Hepatocyte (in vitro differentiated cells): Measurements from ENCODE around the gene DGCR6L. TPM values are rescaled to one million over a fixed set of nuclear protein-coding genes. Genes with fewer than 3 reads are reported as not detected.
"Not testable (repeated sequence)": the region's sequence is repeated elsewhere in the genome, so short reads cannot be mapped to it uniquely, and the experiment has no call there.

ENCODE experiments used
- DNase-seq: peaks from one replicate; pipeline ENCODE4 v3.0.0-alpha.2; 2016; ENCODE audit warnings: low spot score
- H2AFZ ChIP-seq: fragments of 200-600 bp; sonication (generic); 2 replicates; pipeline ENCODE4 v1.6.0; 2016; ENCODE audit warnings: antibody characterized with exemption, mild to moderate bottlenecking
- H3K27ac ChIP-seq: fragments of 200-600 bp; sonication (generic); 2 replicates; pipeline ENCODE4 v1.5.1; 2016; ENCODE audit warnings: mild to moderate bottlenecking
- H3K27me3 ChIP-seq: fragments of 200-600 bp; sonication (generic); 2 replicates; pipeline ENCODE4 v1.6.1; 2016
- H3K36me3 ChIP-seq: fragments of 200-600 bp; sonication (generic); replicated peaks from 2 replicates; pipeline ENCODE4 v1.5.1; 2016; ENCODE audit warnings: low read depth; ENCODE audit not compliant: insufficient read depth
- H3K4me1 ChIP-seq: fragments of 200-600 bp; sonication (generic); 2 replicates; pipeline ENCODE4 v1.5.1; 2016; ENCODE audit warnings: mild to moderate bottlenecking, moderate library complexity; ENCODE audit not compliant: insufficient read depth
- H3K4me2 ChIP-seq: fragments of 200-600 bp; sonication (generic); 2 replicates; pipeline ENCODE4 v1.6.0; 2016
- H3K4me3 ChIP-seq: fragments of 200-600 bp; sonication (generic); 2 replicates; pipeline ENCODE4 v1.5.1; 2016; ENCODE audit warnings: mild to moderate bottlenecking
- H3K79me2 ChIP-seq: fragments of 200-600 bp; sonication (generic); 2 replicates; pipeline ENCODE4 v1.6.0; 2017; ENCODE audit warnings: mild to moderate bottlenecking
- H3K9me2 ChIP-seq: fragments of 200-600 bp; sonication (generic); replicated peaks from 2 replicates; pipeline ENCODE4 v1.6.0; 2017; ENCODE audit warnings: mild to moderate bottlenecking; ENCODE audit not compliant: insufficient read depth
- H3K9me3 ChIP-seq: fragments of 200-600 bp; sonication (generic); 2 replicates; pipeline ENCODE4 v1.5.1; 2016; ENCODE audit warnings: low read depth, mild to moderate bottlenecking
- H4K20me1 ChIP-seq: fragments of 200-600 bp; sonication (generic); 2 replicates; pipeline ENCODE4 v1.6.0; 2016; ENCODE audit warnings: mild to moderate bottlenecking; ENCODE audit not compliant: insufficient read depth, poor library complexity, severe bottlenecking
- EZH2 ChIP-seq: fragments of 200-600 bp; sonication (generic); IDR thresholded peaks from 2 replicates; pipeline ENCODE4 v1.6.1; 2016; ENCODE audit warnings: antibody characterized with exemption, mild to moderate bottlenecking, borderline replicate concordance
- EZH2phosphoT487 ChIP-seq: fragments of 200-600 bp; sonication (generic); IDR thresholded peaks from one replicate; pipeline ENCODE4 v1.6.1; 2018; ENCODE audit warnings: antibody characterized with exemption, mild to moderate bottlenecking, low read depth, moderate library complexity; ENCODE audit not compliant: unreplicated experiment, severe bottlenecking
- WGBS: methylation state at CpG from one replicate; pipeline ENCODE4 v1.1.6; 2016; ENCODE audit warnings: low lambda C conversion rate; ENCODE audit errors: missing lambda C conversion rate; 5-methylcytosine and 5-hydroxymethylcytosine counted together
- polyA plus RNA-seq: library from polyadenylated mRNA; unstranded; fragments of >200 nt; fragmentation: Nextera tagmentation; extraction: Ambion mirVana; gene quantifications from 2 replicates; pipeline ENCODE4 v1.2.1, GENCODE V29; 2016
- total RNA-seq: library from RNA; depleted of rRNA; stranded (reverse); fragments of >200 nt; gene quantifications from 2 replicates; pipeline ENCODE4 v1.2.3, GENCODE V29; 2014
- TF ChIP-seq, protein P1 (sequence below): fragments of 200-600 bp; sonication (generic); IDR thresholded peaks from 2 replicates; pipeline ENCODE4 v1.5.1; 2016; ENCODE audit warnings: antibody characterized with exemption, mild to moderate bottlenecking; ENCODE audit not compliant: poor library complexity

Gene DGCR6L
- total and polyA plus RNA-seq, 2 experiments from 2014 or later = 49.8 to 93.4 TPM

DNA sequence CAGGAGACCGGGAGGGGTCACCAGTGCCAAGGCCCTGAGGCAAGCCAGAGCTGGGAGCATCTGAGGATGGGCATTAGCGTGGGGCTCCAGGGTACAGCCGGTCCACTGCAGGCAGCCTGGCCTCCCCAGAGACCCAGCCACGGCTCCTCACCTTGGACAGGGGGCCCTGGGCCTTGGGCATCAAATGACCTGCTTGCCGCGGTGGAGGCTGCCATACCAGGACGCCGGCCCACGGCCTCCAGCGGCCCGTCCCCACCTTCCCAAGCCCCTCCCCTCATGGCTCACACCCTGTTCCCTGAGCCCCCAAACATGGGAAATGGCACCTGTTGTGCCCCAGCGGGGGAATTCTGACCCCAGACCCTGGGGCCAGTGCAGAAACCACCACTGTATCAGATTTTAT lies 39.0 kb downstream of the DGCR6L start:
- no peak for DNase-seq
- Histone ChIP-seq H3K9me3 (no peaks in the 10 kb centered on the region), H3K79me2 (no peaks in the 10 kb centered on the region), H2AFZ (no peak overlapping the region), H4K20me1 (no peaks in the 10 kb centered on the region), H3K27me3 (no peaks in the 10 kb centered on the region), H3K4me1 (no peaks in the 10 kb centered on the region), H3K36me3 (no peaks in the 10 kb centered on the region), H3K4me2 (no peak overlapping the region), H3K9me2 (no peaks in the 10 kb centered on the region), H3K4me3 (no peak overlapping the region), H3K27ac (no peak overlapping the region)
- 74% methylated on average over 12 of the region's 12 CpGs for WGBS
- TF ChIP-seq EZH2phosphoT487 (no peak), EZH2 (no peak)
- TF ChIP-seq, protein P1, sequence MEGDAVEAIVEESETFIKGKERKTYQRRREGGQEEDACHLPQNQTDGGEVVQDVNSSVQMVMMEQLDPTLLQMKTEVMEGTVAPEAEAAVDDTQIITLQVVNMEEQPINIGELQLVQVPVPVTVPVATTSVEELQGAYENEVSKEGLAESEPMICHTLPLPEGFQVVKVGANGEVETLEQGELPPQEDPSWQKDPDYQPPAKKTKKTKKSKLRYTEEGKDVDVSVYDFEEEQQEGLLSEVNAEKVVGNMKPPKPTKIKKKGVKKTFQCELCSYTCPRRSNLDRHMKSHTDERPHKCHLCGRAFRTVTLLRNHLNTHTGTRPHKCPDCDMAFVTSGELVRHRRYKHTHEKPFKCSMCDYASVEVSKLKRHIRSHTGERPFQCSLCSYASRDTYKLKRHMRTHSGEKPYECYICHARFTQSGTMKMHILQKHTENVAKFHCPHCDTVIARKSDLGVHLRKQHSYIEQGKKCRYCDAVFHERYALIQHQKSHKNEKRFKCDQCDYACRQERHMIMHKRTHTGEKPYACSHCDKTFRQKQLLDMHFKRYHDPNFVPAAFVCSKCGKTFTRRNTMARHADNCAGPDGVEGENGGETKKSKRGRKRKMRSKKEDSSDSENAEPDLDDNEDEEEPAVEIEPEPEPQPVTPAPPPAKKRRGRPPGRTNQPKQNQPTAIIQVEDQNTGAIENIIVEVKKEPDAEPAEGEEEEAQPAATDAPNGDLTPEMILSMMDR = no peak

DNA sequence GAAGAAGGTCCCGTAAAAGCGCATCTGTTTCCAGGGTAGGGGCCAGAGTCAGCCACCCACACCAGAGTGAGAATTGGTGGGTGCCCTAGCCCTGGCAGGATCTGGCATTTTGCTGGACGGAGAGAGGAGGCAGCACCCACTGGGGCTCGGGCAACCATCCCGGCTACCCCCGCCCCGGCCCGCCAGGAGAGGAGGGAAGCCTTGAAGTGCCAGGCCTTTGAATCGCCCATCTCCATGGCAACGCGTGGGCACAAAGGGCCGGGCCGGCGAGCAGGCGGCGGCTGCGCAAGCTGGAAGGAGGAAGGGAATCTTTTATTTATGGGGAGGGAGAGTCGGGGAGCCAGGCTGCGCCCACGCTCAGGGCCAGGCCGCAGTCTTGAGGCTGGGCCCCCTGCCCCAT lies 39.7 kb downstream of the DGCR6L start:
- not testable (repeated sequence) for DNase-seq, H3K9me2 ChIP-seq, H3K4me3 ChIP-seq, H3K27me3 ChIP-seq, H4K20me1 ChIP-seq, H3K4me2 ChIP-seq, H3K36me3 ChIP-seq, H2AFZ ChIP-seq, H3K79me2 ChIP-seq, H3K4me1 ChIP-seq, H3K9me3 ChIP-seq, H3K27ac ChIP-seq
- WGBS = 90% methylated on average over 14 of the region's 21 CpGs

DNA sequence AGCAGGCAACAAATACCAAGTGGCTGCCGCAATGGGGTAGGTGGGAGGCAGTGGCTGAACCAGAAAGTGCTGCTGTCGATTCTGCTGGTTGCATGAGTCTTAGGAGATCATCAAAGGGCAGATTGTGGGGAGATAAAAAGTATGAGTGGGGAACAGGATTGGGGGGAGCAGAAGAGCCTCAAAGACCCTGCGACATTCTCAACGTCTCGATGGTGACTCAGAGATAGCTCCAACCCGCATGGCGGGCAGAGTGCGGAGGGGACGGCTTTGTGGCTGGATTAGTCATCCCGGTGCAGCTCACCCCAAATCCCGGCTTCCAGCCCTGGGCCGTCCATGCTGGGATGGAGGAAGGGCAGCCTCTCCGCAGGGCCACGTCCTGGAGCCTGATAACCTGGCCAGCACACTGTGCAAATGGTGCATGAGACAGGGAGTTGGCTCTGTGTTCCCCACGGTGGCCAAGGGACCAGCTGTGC lies 40.2 kb downstream of the DGCR6L start:
- no peak for TF ChIP-seq EZH2phosphoT487
- TF ChIP-seq EZH2 = no peak
- TF ChIP-seq, protein P1 = no peak
- WGBS = 67% methylated on average over 15 of the region's 15 CpGs
- H3K4me3 ChIP-seq = no peak overlapping the region

DNA sequence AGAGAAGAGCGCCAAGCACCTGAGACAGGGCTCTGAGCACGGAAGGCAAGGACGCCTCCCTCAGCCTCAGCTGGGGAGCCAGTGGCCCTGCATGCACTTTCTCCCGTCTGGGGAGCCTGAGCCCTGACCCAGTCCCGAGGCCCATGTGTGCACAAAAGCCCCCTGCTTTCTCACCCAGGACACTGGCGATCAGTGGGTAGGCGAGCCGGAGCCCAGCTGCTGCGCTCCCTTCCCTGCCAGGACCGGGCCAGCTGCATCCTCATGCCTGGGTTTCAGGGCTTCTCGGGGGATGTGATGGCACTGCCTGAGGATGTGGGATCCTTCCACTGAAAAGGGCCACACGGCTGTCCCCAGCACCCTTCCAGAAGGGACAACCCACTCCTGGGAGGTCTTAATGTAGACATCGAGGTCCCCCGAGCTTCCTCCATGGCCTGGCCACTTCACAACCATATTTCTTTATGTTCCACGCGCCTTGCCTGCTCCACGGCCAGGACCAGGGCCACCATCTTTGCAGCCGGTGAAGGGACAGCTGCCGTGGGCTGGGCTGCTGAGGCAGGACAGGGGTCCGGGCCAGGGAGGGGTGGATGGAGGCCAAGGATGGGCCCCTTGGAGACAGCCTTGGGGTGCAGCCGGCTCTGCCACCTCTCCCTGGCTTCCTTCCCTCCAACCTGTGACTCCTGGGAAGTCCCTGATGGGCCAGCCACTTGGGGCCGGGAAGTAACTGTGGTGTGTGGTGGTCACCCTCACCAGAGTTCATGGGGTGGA lies 41.0 kb downstream of the DGCR6L start:
- not testable (repeated sequence) for H3K4me3 ChIP-seq, H3K4me1 ChIP-seq, H3K79me2 ChIP-seq, H3K27ac ChIP-seq, H3K9me2 ChIP-seq, H2AFZ ChIP-seq, H3K9me3 ChIP-seq, DNase-seq, H3K36me3 ChIP-seq, H4K20me1 ChIP-seq, H3K27me3 ChIP-seq, H3K4me2 ChIP-seq
- 94% methylated on average over 20 of the region's 22 CpGs for WGBS

More for the DNA sequence above, 40.2 kb downstream of the DGCR6L start:
- no peak overlapping the region for H2AFZ ChIP-seq
- H3K4me1 ChIP-seq = no peaks in the 10 kb centered on the region
- DNase-seq = no peak
- no peak overlapping the region for H3K4me2 ChIP-seq
- H3K27ac ChIP-seq = no peak overlapping the region
- H3K9me2 ChIP-seq = no peaks in the 10 kb centered on the region
- H3K79me2 ChIP-seq = no peaks in the 10 kb centered on the region
- H3K27me3 ChIP-seq = no peaks in the 10 kb centered on the region
- no peaks in the 10 kb centered on the region for H3K36me3 ChIP-seq
- H3K9me3 ChIP-seq = no peaks in the 10 kb centered on the region
- H4K20me1 ChIP-seq = no peaks in the 10 kb centered on the region

DNA sequence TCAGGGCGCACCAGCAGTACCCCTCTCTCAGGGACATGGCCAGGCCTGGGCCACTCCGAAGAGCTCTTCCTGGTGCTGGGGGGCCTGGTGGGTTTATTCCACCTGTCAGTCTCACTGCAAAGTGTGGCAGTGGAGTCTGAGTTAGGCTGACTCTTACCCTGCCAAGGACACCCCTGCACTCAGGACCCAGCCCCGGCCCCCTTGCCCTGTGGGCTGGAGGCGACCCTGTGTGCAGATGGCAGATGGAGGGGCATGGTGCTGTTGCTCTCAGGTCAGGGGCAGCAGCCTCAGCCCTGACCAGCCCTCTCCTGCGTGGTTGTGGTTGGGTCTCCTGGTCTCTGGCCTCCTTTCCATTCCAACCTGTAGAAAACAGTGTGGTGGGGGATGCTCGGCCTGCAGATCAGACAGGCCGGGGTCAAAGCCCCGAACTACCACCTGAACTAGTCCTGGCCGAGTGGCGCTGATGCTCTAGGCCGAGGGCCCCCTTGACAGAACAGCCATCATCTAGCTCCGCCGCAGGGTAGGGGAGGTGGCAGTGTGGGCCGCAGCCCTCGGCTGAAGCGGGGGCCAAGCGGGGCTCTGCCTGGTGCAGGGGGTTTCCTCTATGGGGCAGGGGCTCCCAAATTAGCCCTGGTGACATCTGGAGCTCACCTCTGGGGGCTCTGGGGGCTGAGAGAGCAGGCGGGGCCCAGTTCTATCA lies 41.8 kb downstream of the DGCR6L start:
- H3K36me3 ChIP-seq, H3K79me2 ChIP-seq, H3K4me1 ChIP-seq, H2AFZ ChIP-seq, H3K4me3 ChIP-seq, DNase-seq, H3K27ac ChIP-seq, H4K20me1 ChIP-seq, H3K9me2 ChIP-seq, H3K4me2 ChIP-seq, H3K27me3 ChIP-seq, H3K9me3 ChIP-seq: not testable (repeated sequence)
- WGBS = 95% methylated on average over 14 of the region's 18 CpGs
